Keratinocyte (primary cell): ENCODE data around the gene PRR36.

Source experiments
- CTCF ChIP-seq, 3 experiments: IDR thresholded peaks in 1 of 3; conservative IDR thresholded peaks in 1 of 3; optimal IDR thresholded peaks in 1 of 3; 2 replicates in 2 of 3; 3 replicates in 1 of 3; pipeline versions ENCODE3 to v1.5.1; 2011; ENCODE audit warnings: low read length in 3 of 3, mild to moderate bottlenecking in 3 of 3, moderate library complexity in 2 of 3, control low read depth in 1 of 3, inconsistent platforms in 1 of 3; ENCODE audit not compliant: insufficient read depth in 2 of 3; ENCODE audit errors: extremely low read depth in 1 of 3
- EZH2 ChIP-seq: IDR thresholded peaks from one replicate; pipeline ENCODE4 v1.6.1; 2012; ENCODE audit warnings: inconsistent platforms, mild to moderate bottlenecking, low read length, moderate library complexity

DNA sequence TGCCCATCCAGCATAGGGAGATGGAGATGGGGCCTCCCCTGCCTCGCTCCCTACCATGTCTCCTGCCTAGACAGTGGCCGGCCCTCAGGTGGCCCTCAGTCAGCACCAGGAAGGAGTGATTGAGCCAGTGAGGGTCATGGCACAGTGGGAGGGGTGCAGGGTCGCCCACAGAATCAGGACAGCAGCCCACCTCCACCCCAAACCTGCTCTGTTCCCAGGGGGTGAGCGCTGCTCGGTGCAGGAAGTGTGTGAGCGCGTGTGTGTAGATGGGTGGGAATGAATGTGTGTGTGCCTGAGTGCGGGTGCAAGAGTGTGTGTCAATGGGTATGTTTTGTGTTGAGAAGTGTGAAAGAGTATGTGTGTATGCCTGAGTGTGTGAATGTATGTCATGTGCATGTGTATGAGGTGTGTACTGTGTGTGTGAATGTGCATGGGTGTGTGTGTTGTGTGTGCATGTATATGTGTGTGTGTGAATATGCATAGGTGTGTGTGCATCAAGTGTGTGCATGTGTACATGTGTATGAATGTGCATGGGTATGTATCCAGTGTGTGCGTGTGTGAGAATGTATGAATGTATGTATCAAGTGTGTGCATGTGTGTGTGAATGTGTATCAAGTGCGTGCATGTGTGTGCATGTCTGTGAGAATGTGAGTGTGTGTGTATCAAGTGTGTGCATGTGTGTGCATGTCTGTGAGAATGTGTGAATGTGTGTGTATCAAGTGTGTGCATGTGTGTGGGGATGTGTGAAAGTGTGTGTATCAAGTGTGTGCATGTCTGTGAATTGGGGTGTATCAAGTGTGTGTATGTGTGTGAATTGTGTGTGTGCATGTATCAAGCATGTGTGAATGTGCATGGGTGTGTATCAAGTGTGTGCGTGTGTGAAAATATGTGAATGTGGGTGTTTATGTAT is 32.2 kb downstream of the PRR36 start:
- TF ChIP-seq EZH2 (no peak), CTCF (optimal IDR thresholded peaks at IDR 0.05 in 1 of 3, IDR thresholded peaks at IDR 0.05 in 1 of 3, conservative IDR thresholded peaks at IDR 0.05 in 1 of 3; ENCODE audit: extremely low read depth in 1 of 3, insufficient read depth in 2 of 3, low read length in 3 of 3) (no peak)
